IMR-90 (cell line): Measurements from ENCODE around the gene APOA4. TPM values are rescaled to one million over a fixed set of nuclear protein-coding genes. Genes with fewer than 3 reads are reported as not detected.

ENCODE experiments used
- ATAC-seq: fragments of 200-7000 bp; cut with Tn5 transposase; 2 replicates; pipeline ENCODE4 v1.9.1; 2020; ENCODE audit warnings: low read depth, mild to moderate bottlenecking, moderate library complexity
- BruUV-seq: library from RNA; stranded (reverse); fragments of 400-500 nt; replicated peaks from 2 replicates; lab custom pipeline; 2021; lab: Mats Ljungman, UMichigan
- CTCF ChIA-PET: fragments of 300-600 bp; formaldehyde crosslinking; extraction: SDS; loops from one replicate; lab custom pipeline; 2021; ENCODE audit warnings: antibody characterized with exemption; lab: Yijun Ruan, JAX
- POLR2A ChIA-PET: fragments of 300-600 bp; sonication (Branson Sonifier 250); formaldehyde crosslinking; loops from one replicate; lab custom pipeline; 2022; ENCODE audit warnings: antibody characterized with exemption; ENCODE audit not compliant: unreplicated experiment; lab: Charles Lee
- DNase-seq: peaks from one replicate; pipeline ENCODE4 v3.0.0; 2013
- H2AFZ ChIP-seq: replicated peaks from 2 replicates; pipeline ENCODE3; 2013; ENCODE audit warnings: low read length, mild to moderate bottlenecking; ENCODE audit not compliant: poor library complexity
- H2AK5ac ChIP-seq: 2 replicates; pipeline ENCODE4 v1.6.1; 2013; ENCODE audit warnings: low read depth, low read length, inconsistent platforms
- H2AK9ac ChIP-seq: replicated peaks from 2 replicates; pipeline ENCODE3; 2013; ENCODE audit warnings: mild to moderate bottlenecking, low read depth, low read length, moderate library complexity; ENCODE audit not compliant: poor library complexity
- H2BK120ac ChIP-seq: 2 replicates; pipeline ENCODE4 v1.6.1; 2013; ENCODE audit warnings: low read depth, low read length, inconsistent platforms
- H2BK15ac ChIP-seq: 3 replicates; pipeline ENCODE4 v1.6.1; 2013; ENCODE audit warnings: low read depth, low read length, inconsistent platforms
- H2BK20ac ChIP-seq: 2 replicates; pipeline ENCODE4 v1.6.1; 2013; ENCODE audit warnings: low read depth, mild to moderate bottlenecking, inconsistent platforms, low read length, moderate library complexity
- H2BK5ac ChIP-seq: 2 replicates; pipeline ENCODE4 v1.6.1; 2013; ENCODE audit warnings: mild to moderate bottlenecking, low read depth, low read length, inconsistent platforms; ENCODE audit not compliant: poor library complexity, severe bottlenecking
- H3K14ac ChIP-seq: replicated peaks from 2 replicates; pipeline ENCODE4 v1.6.1; 2013; ENCODE audit warnings: low read depth, low read length, inconsistent platforms
- H3K18ac ChIP-seq: 2 replicates; pipeline ENCODE4 v1.6.1; 2013; ENCODE audit warnings: low read depth, low read length, control low read depth
- H3K23ac ChIP-seq: 2 replicates; pipeline ENCODE4 v1.6.1; 2013; ENCODE audit warnings: low read depth, low read length, inconsistent platforms
- H3K27ac ChIP-seq: 2 replicates; pipeline ENCODE4 v1.5.1; 2013; ENCODE audit warnings: mild to moderate bottlenecking, control low read depth, low read length; ENCODE audit not compliant: insufficient read depth
- H3K27me3 ChIP-seq: 2 replicates; pipeline ENCODE4 v1.6.1; 2013; ENCODE audit warnings: low read length; ENCODE audit not compliant: control insufficient read depth, insufficient read depth
- H3K36me3 ChIP-seq: 2 replicates; pipeline ENCODE4 v1.6.1; 2013; ENCODE audit warnings: low read length, mixed read lengths; ENCODE audit not compliant: control insufficient read depth, insufficient read depth
- H3K4ac ChIP-seq: 2 replicates; pipeline ENCODE4 v1.6.1; 2013; ENCODE audit warnings: low read depth, low read length, inconsistent platforms
- H3K4me1 ChIP-seq: 2 replicates; pipeline ENCODE4 v1.6.1; 2013; ENCODE audit warnings: low read length, mixed read lengths; ENCODE audit not compliant: control insufficient read depth, insufficient read depth
- H3K4me2 ChIP-seq: 2 replicates; pipeline ENCODE4 v1.6.1; 2013; ENCODE audit warnings: low read depth, mild to moderate bottlenecking, control low read depth, low read length, moderate library complexity
- H3K4me3 ChIP-seq: 2 replicates; pipeline ENCODE4 v1.5.1; 2013; ENCODE audit warnings: low read depth, mild to moderate bottlenecking, control low read depth, low read length, moderate library complexity; ENCODE audit not compliant: insufficient read depth
- H3K56ac ChIP-seq: 2 replicates; pipeline ENCODE4 v1.6.1; 2013; ENCODE audit warnings: low read length, inconsistent platforms; ENCODE audit not compliant: insufficient read depth; ENCODE audit errors: extremely low read depth
- H3K79me1 ChIP-seq, 2 experiments: 2 replicates each; pipeline ENCODE4 v1.6.1; 2013; ENCODE audit warnings: low read length in 2 of 2, inconsistent platforms in 1 of 2, low read depth in 1 of 2
- H3K9ac ChIP-seq: 2 replicates; pipeline ENCODE4 v1.6.1; 2013; ENCODE audit warnings: low read depth, low read length, control low read depth
- H3K9me1 ChIP-seq: 2 replicates; pipeline ENCODE4 v1.6.1; 2013; ENCODE audit warnings: low read length, inconsistent platforms; ENCODE audit not compliant: insufficient read depth
- H3K9me3 ChIP-seq: 2 replicates; pipeline ENCODE4 v1.6.1; 2013; ENCODE audit warnings: low read length; ENCODE audit not compliant: control insufficient read depth, insufficient read depth
- H4K20me1 ChIP-seq: 2 replicates; pipeline ENCODE4 v1.6.1; 2013; ENCODE audit warnings: low read length, inconsistent platforms; ENCODE audit not compliant: insufficient read depth
- H4K5ac ChIP-seq: 2 replicates; pipeline ENCODE4 v1.6.1; 2013; ENCODE audit warnings: mild to moderate bottlenecking, low read depth, low read length, control low read depth
- H4K8ac ChIP-seq, 2 experiments: 2 replicates each; pipeline ENCODE4 v1.6.1; 2013; ENCODE audit warnings: low read depth in 2 of 2, low read length in 2 of 2, control low read depth in 1 of 2, inconsistent platforms in 1 of 2
- H4K91ac ChIP-seq: 2 replicates; pipeline ENCODE4 v1.6.1; 2013; ENCODE audit warnings: low read depth, low read length, inconsistent platforms; ENCODE audit not compliant: insufficient read depth
- BHLHE40 ChIP-seq: fragments of 150-350 bp; IDR thresholded peaks from 2 replicates; pipeline ENCODE4 v1.6.1; 2016; ENCODE audit warnings: mild to moderate bottlenecking, low read depth, low read length
- ELK1 ChIP-seq: fragments of 150-350 bp; IDR thresholded peaks from 2 replicates; pipeline ENCODE4 v1.6.1; 2016; ENCODE audit warnings: low read depth, mild to moderate bottlenecking, low read length, moderate library complexity, borderline replicate concordance
- FOS ChIP-seq: fragments of 150-350 bp; IDR thresholded peaks from 2 replicates; pipeline ENCODE4 v1.6.1; 2016; ENCODE audit warnings: low read depth, low read length
- MAZ ChIP-seq: IDR thresholded peaks from 2 replicates; pipeline ENCODE4 v1.6.1; 2012; ENCODE audit warnings: low read depth, mild to moderate bottlenecking, low read length, improper control_type of control experiment, moderate library complexity, borderline replicate concordance
- NFE2L2 ChIP-seq: fragments of 150-350 bp; IDR thresholded peaks from 2 replicates; pipeline ENCODE4 v1.6.1; 2016; ENCODE audit warnings: low read depth, mild to moderate bottlenecking, low read length
- RAD21 ChIP-seq: IDR thresholded peaks from 2 replicates; pipeline ENCODE4 v1.6.1; 2012; ENCODE audit warnings: low read length, improper control_type of control experiment
- RCOR1 ChIP-seq: IDR thresholded peaks from 2 replicates; pipeline ENCODE4 v1.6.1; 2012; ENCODE audit warnings: mild to moderate bottlenecking, low read length, improper control_type of control experiment; ENCODE audit not compliant: insufficient replicate concordance
- RFX5 ChIP-seq: IDR thresholded peaks from 2 replicates; pipeline ENCODE4 v1.8.0; 2012; ENCODE audit warnings: low read depth, mild to moderate bottlenecking, low read length, moderate library complexity
- WGBS, 2 experiments: methylation state at CpG; one replicate each; pipeline versions ENCODE4 v1.1.5 to v1.1.7; 2013; ENCODE audit warnings: missing lambda C conversion rate in 2 of 2; ENCODE audit not compliant: insufficient read length in 1 of 2; ENCODE audit errors: extremely low coverage in 2 of 2; 5-methylcytosine and 5-hydroxymethylcytosine counted together
- dilution Hi-C: fragments of 300-500 bp; cut with HindIII; formaldehyde crosslinking; loops from one replicate; pipeline ENCODE4 v1.14.3; 2018; ENCODE audit warnings: low sequenced_read_pairs; ENCODE audit not compliant: unreplicated experiment
- in situ Hi-C: fragments of 300-500 bp; cut with MboI; formaldehyde crosslinking; loops from 3 replicates; pipeline ENCODE4 v1.14.3; 2019; ENCODE audit warnings: low sequenced_read_pairs, inconsistent platforms, mixed read lengths
- intact Hi-C: fragments of 100-400 bp; cut with micrococcal nuclease; formaldehyde crosslinking; loops from 2 replicates; pipeline ENCODE4 v1.10.0; 2022
- polyA plus RNA-seq, 3 experiments: library from polyadenylated mRNA; depleted of rRNA; stranded (reverse); fragments of >200 nt; gene quantifications; 2 replicates each; pipeline ENCODE4 v1.2.3, GENCODE V29; 2012; ENCODE audit warnings: low replicate concordance in 1 of 3
- total RNA-seq: library from RNA; depleted of rRNA; stranded (reverse); fragments of >200 nt; gene quantifications from 2 replicates; pipeline ENCODE4 v1.2.3, GENCODE V29; 2012

The APOA4 gene
- total and polyA plus RNA-seq, 2 of the 4 experiments (the other 2 are of a cell fraction) = not detected

- no peak overlapping the region for H3K4ac ChIP-seq
- H2AK5ac ChIP-seq = no peak overlapping the region
- H3K36me3 ChIP-seq = peaks cover 38% of the 10 kb centered on the region
- H3K23ac ChIP-seq = no peak overlapping the region
- H4K5ac ChIP-seq = no peak overlapping the region
- H3K9me1 ChIP-seq = peaks cover 19% of the 10 kb centered on the region
- in situ Hi-C loops = no loop called here
- no peak overlapping the region for H3K56ac ChIP-seq
- H2AFZ ChIP-seq = no peak overlapping the region
- H2AK9ac ChIP-seq = no peak overlapping the region
- no peak overlapping the region for H4K91ac ChIP-seq
- TF ChIP-seq RFX5 (no peak), BHLHE40 (0 out of 2 replicates have a peak, but pooled peaks have one; percentile 15), MAZ (no peak), ELK1 (no peak), RCOR1 (no peak), RAD21 (no peak), NFE2L2 (no peak), FOS (peak; percentile 61; the same call in 1 of the 2 replicates)
- H3K4me2 ChIP-seq = no peak overlapping the region
- WGBS, 2 experiments = no CpG with 5 or more reads among the region's 1 CpG
- dilution Hi-C loops = no loop called here
- H3K79me1 ChIP-seq = 0 out of 4 replicates have a peak, but pooled peaks cover 0 to 2% of the 10 kb centered on the region in 2 experiments
- peaks cover 19% of the 10 kb centered on the region for H3K4me1 ChIP-seq
- H2BK20ac ChIP-seq = no peak overlapping the region
- DNase-seq (peak; percentile 83), ATAC-seq (peak; percentile 56)
- H4K20me1 ChIP-seq = no peaks in the 10 kb centered on the region; the same call in 1 of the 2 replicates
- H3K4me3 ChIP-seq = no peak overlapping the region
- no peak overlapping the region for H3K14ac ChIP-seq
- no peak overlapping the region for H4K8ac ChIP-seq
- H2BK15ac ChIP-seq = no peak overlapping the region
- ChIA-PET CTCF (interaction anchor here (0.6 to 1.9 kb wide), 3 partner anchors 18 to 43 kb away, joined by 3 to 5 read pairs (median 3); no protein-coding TSS in a partner anchor), POLR2A (no interaction called here)
- no peaks in the 10 kb centered on the region for H3K9me3 ChIP-seq
- H3K9ac ChIP-seq = no peak overlapping the region
- no peaks in the 10 kb centered on the region for H3K27me3 ChIP-seq
- peak overlapping the region; percentile 27 for H2BK5ac ChIP-seq
- intact Hi-C loops = no loop called here
- H3K27ac ChIP-seq = no peak overlapping the region; the same call in 1 of the 2 replicates
- no TSS peak for BruUV-seq
- H2BK120ac ChIP-seq = no peak overlapping the region
- H3K18ac ChIP-seq = no peak overlapping the region
Measured at GRCh38 chr11:116861539-116861938, 38.4 kb upstream of the APOA4 start.
